K562 (cell line): ENCODE data around the gene ATP1A3. TPM values are rescaled to one million over a fixed set of nuclear protein-coding genes. Genes with fewer than 3 reads are reported as not detected.
A peak's percentile ranks its signal among the peaks of the same experiment; 100 is the strongest.

Experiments
- BCLAF1 ChIP-seq, 2 experiments: fragments of 450-650 bp in 1 of 2; IDR thresholded peaks; 2 replicates each; pipeline ENCODE4 v1.6.1; 2011 to 2017; ENCODE audit warnings: low read depth in 2 of 2, antibody characterized with exemption in 1 of 2, borderline replicate concordance in 1 of 2, low read length in 1 of 2, mild to moderate bottlenecking in 1 of 2, mixed read lengths in 1 of 2; ENCODE audit not compliant: control insufficient read depth in 1 of 2
- ERF ChIP-seq: fragments of 450-650 bp; formaldehyde crosslinking; IDR thresholded peaks from 2 replicates; pipeline ENCODE4 v1.4.0; 2020; ENCODE audit warnings: mild to moderate bottlenecking, mixed read lengths
- FOXP4 ChIP-seq: sonication (generic); formaldehyde crosslinking; IDR thresholded peaks from 2 replicates; pipeline ENCODE4 v1.8.0; 2022; ENCODE audit warnings: mild to moderate bottlenecking, missing genetic modification reagents, borderline replicate concordance
- HNRNPH1 ChIP-seq: fragments of 200-400 bp; formaldehyde crosslinking; optimal IDR thresholded peaks from 2 replicates; pipeline ENCODE3; 2017; ENCODE audit warnings: low read depth, mild to moderate bottlenecking, low read length, moderate library complexity
- MTA1 ChIP-seq: fragments of 450-650 bp; IDR thresholded peaks from 2 replicates; pipeline ENCODE4 v1.6.1; 2017; ENCODE audit warnings: borderline replicate concordance
- MYBL2 ChIP-seq, 2 experiments: fragments of 450-650 bp in 1 of 2; sonication (generic) in 1 of 2; formaldehyde crosslinking in 1 of 2; IDR thresholded peaks; 2 replicates each; pipeline versions ENCODE4 v1.6.1 to v1.8.1; 2017 to 2022; ENCODE audit warnings: borderline replicate concordance in 1 of 2, inconsistent platforms in 1 of 2, low read depth in 1 of 2, mild to moderate bottlenecking in 1 of 2, missing genetic modification reagents in 1 of 2, moderate library complexity in 1 of 2
- PRMT5 ChIP-seq: sonication (generic); formaldehyde crosslinking; IDR thresholded peaks from 2 replicates; pipeline ENCODE4 v1.5.0; 2020; ENCODE audit warnings: missing genetic modification reagents
- RB1 ChIP-seq: fragments of 450-650 bp; IDR thresholded peaks from 2 replicates; pipeline ENCODE4 v1.6.1; 2017; ENCODE audit warnings: low read depth, mild to moderate bottlenecking
- SAFB2 ChIP-seq: fragments of 200-400 bp; formaldehyde crosslinking; IDR thresholded peaks from 2 replicates; pipeline ENCODE4 v1.6.1; 2018; ENCODE audit warnings: borderline replicate concordance, low read length, low read depth, moderate library complexity; ENCODE audit not compliant: severe bottlenecking
- TARDBP ChIP-seq: fragments of 450-650 bp; IDR thresholded peaks from 2 replicates; pipeline ENCODE4 v1.6.1; 2016
- TRIM24 ChIP-seq, 2 experiments: fragments of 450-650 bp; IDR thresholded peaks; 2 replicates each; pipeline ENCODE4 v1.6.1; 2016
- ZNF41 ChIP-seq: fragments of 250-450 bp; sonication (Bioruptor Pico); conservative IDR thresholded peaks from 2 replicates; pipeline ENCODE4 v1.4.0; 2020; ENCODE audit warnings: mild to moderate bottlenecking
- polyA plus RNA-seq, 8 experiments: library from polyadenylated mRNA; depleted of rRNA in 4 of 8; stranded (reverse) in 5 of 8; unstranded in 3 of 8; fragments of >200 nt; fragmentation: Nextera tagmentation in 2 of 8; fragmentation: Illumina TruSeq in 1 of 8; extraction: Ambion mirVana in 2 of 8; extraction: Trizol in 1 of 8; gene quantifications; 2 replicates each; pipeline versions ENCODE4 v1.2.1 to v1.2.3, GENCODE V29; 2011 to 2014; ENCODE audit warnings: inconsistent platforms in 1 of 8, missing spikeins in 1 of 8
- total RNA-seq, 7 experiments: library from RNA; depleted of rRNA in 6 of 7; stranded (reverse); fragments of >200 nt in 6 of 7; fragmentation: Illumina TruSeq in 2 of 7; extraction: Trizol in 2 of 7; gene quantifications; 2 replicates each; pipeline versions ENCODE4 v1.2.1 to v1.2.3, GENCODE V29; 2011 to 2021; ENCODE audit warnings: low replicate concordance in 1 of 7
- TF ChIP-seq, protein P1 (sequence below): IDR thresholded peaks from 2 replicates; pipeline ENCODE4 v1.6.1; 2011; ENCODE audit not compliant: insufficient read length; ENCODE audit errors: extremely low read depth
- TF ChIP-seq, protein P2 (sequence below): sonication (generic); formaldehyde crosslinking; IDR thresholded peaks from 2 replicates; pipeline ENCODE4 v1.8.0; 2022; ENCODE audit warnings: mild to moderate bottlenecking, missing genetic modification reagents
- TF ChIP-seq, protein P3 (sequence below): fragments of 450-650 bp; conservative IDR thresholded peaks from 2 replicates; pipeline ENCODE4 v1.6.1; 2016; ENCODE audit warnings: missing genetic modification characterization, low read depth, mild to moderate bottlenecking, missing compliant biosample characterization, moderate library complexity

ATP1A3 gene
- total and polyA plus RNA-seq, 9 of the 15 experiments (the other 6 are each of a cell fraction or from before 2014, with no cell fraction given): 0.03 to 1.0 (median 0.17) TPM; not detected in 3

GRCh38 chr19:41958367-41959055 lies 35.5 kb downstream of the ATP1A3 start (continued):
- TF ChIP-seq BCLAF1 (IDR thresholded peaks at IDR 0.05; ENCODE audit: borderline replicate concordance in 1 of 2, control insufficient read depth in 1 of 2, low read depth in 2 of 2, low read length in 1 of 2): no peak
- TF ChIP-seq FOXP4: no peak
- no peak for TF ChIP-seq TRIM24 (IDR thresholded peaks at IDR 0.05)
- no peak; the same call in 1 of the 2 replicates for TF ChIP-seq RB1
- no peak for TF ChIP-seq MTA1
- TF ChIP-seq ZNF41 (CRISPR knock-in tag): no peak
- no peak for TF ChIP-seq HNRNPH1
- TF ChIP-seq PRMT5 (CRISPR knock-in tag): no peak
- TF ChIP-seq TARDBP: no peak
- no peak for TF ChIP-seq SAFB2
- TF ChIP-seq MYBL2 (IDR thresholded peaks at IDR 0.05; ENCODE audit: low read depth): no peak
- 0 out of 2 replicates have a peak, but pooled peaks have one; percentile 20 for TF ChIP-seq MYBL2 (CRISPR knock-in tag; IDR thresholded peaks at IDR 0.05; ENCODE audit: borderline replicate concordance)
- TF ChIP-seq, protein P1, sequence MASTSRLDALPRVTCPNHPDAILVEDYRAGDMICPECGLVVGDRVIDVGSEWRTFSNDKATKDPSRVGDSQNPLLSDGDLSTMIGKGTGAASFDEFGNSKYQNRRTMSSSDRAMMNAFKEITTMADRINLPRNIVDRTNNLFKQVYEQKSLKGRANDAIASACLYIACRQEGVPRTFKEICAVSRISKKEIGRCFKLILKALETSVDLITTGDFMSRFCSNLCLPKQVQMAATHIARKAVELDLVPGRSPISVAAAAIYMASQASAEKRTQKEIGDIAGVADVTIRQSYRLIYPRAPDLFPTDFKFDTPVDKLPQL: no peak
- TF ChIP-seq, protein P2, sequence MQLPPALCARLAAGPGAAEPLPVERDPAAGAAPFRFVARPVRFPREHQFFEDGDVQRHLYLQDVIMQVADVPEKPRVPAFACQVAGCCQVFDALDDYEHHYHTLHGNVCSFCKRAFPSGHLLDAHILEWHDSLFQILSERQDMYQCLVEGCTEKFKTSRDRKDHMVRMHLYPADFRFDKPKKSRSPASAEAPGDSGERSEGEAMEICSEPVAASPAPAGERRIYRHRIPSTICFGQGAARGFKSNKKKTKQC (CRISPR knock-in tag): 0 out of 2 replicates have a peak, but pooled peaks have one; percentile 21
- TF ChIP-seq, protein P3, sequence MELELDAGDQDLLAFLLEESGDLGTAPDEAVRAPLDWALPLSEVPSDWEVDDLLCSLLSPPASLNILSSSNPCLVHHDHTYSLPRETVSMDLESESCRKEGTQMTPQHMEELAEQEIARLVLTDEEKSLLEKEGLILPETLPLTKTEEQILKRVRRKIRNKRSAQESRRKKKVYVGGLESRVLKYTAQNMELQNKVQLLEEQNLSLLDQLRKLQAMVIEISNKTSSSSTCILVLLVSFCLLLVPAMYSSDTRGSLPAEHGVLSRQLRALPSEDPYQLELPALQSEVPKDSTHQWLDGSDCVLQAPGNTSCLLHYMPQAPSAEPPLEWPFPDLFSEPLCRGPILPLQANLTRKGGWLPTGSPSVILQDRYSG (tag): no peak
- no peak for TF ChIP-seq ERF (CRISPR knock-in tag)
